HepG2 (cell line): ENCODE data around the gene PPHLN1. TPM values are rescaled to one million over a fixed set of nuclear protein-coding genes. Genes with fewer than 3 reads are reported as not detected.

ENCODE experiments used
- ARHGAP35 ChIP-seq: sonication (generic); formaldehyde crosslinking; IDR thresholded peaks from 2 replicates; pipeline ENCODE4 v1.9.0; 2022; ENCODE audit warnings: mild to moderate bottlenecking, inconsistent platforms, moderate library complexity, missing genetic modification reagents, borderline replicate concordance
- GABPA ChIP-seq, 2 experiments: IDR thresholded peaks; 2 replicates each; pipeline ENCODE4 v1.6.1; 2011 to 2016; ENCODE audit warnings: low read depth in 2 of 2, low read length in 1 of 2, missing biosample characterization in 1 of 2, missing genetic modification characterization in 1 of 2
- HNRNPL ChIP-seq: fragments of 200-400 bp; formaldehyde crosslinking; IDR thresholded peaks from 2 replicates; pipeline ENCODE4 v1.6.1; 2017; ENCODE audit warnings: mild to moderate bottlenecking, low read depth, low read length
- KMT2B ChIP-seq: IDR thresholded peaks from 2 replicates; pipeline ENCODE4 v1.6.1; 2016; ENCODE audit warnings: missing genetic modification reagents, missing compliant biosample characterization
- MAF1 ChIP-seq: sonication (generic); formaldehyde crosslinking; IDR thresholded peaks from 2 replicates; pipeline ENCODE4 v1.5.0; 2020; ENCODE audit warnings: missing genetic modification reagents, borderline replicate concordance
- NKX3-1 ChIP-seq: sonication (generic); formaldehyde crosslinking; IDR thresholded peaks from 2 replicates; pipeline ENCODE4 v1.5.0; 2020; ENCODE audit warnings: missing genetic modification reagents
- PRPF4 ChIP-seq: fragments of 200-400 bp; formaldehyde crosslinking; IDR thresholded peaks from 2 replicates; pipeline ENCODE4 v1.6.1; 2016; ENCODE audit warnings: low read length, low read depth; ENCODE audit not compliant: poor library complexity, severe bottlenecking
- SOX6 ChIP-seq, 2 experiments: fragments of 450-650 bp in 1 of 2; sonication (generic) in 1 of 2; formaldehyde crosslinking in 1 of 2; IDR thresholded peaks; 2 replicates each; pipeline versions ENCODE4 v1.4.0 to v1.6.1; 2017 to 2020; ENCODE audit warnings: antibody characterized with exemption in 1 of 2, mild to moderate bottlenecking in 1 of 2, missing genetic modification reagents in 1 of 2
- SP4 ChIP-seq: sonication (generic); formaldehyde crosslinking; IDR thresholded peaks from 2 replicates; pipeline ENCODE4 v1.8.1; 2023; ENCODE audit warnings: mild to moderate bottlenecking, missing genetic modification reagents
- SRF ChIP-seq: IDR thresholded peaks from 2 replicates; pipeline ENCODE4 v1.6.1; 2011; ENCODE audit warnings: mild to moderate bottlenecking, low read depth, low read length, moderate library complexity
- ZKSCAN5 ChIP-seq: sonication (generic); formaldehyde crosslinking; IDR thresholded peaks from 2 replicates; pipeline ENCODE4 v1.5.1; 2020; ENCODE audit warnings: mild to moderate bottlenecking, missing genetic modification reagents
- ZNF572 ChIP-seq: sonication (generic); formaldehyde crosslinking; IDR thresholded peaks from 2 replicates; pipeline ENCODE4 v1.5.1; 2020; ENCODE audit warnings: mild to moderate bottlenecking, missing genetic modification reagents
- polyA plus RNA-seq, 8 experiments: library from polyadenylated mRNA; depleted of rRNA in 3 of 8; stranded (reverse) in 7 of 8; unstranded in 1 of 8; fragments of >200 nt; fragmentation: Illumina TruSeq in 4 of 8; extraction: Trizol in 4 of 8; gene quantifications; 2 replicates each; pipeline versions ENCODE4 v1.2.1 to v1.2.3, GENCODE V29; 2011 to 2016; ENCODE audit warnings: low read depth in 4 of 8, missing spikeins in 1 of 8, mixed read lengths in 1 of 8; ENCODE audit not compliant: insufficient read depth in 1 of 8
- total RNA-seq, 5 experiments: library from RNA; depleted of rRNA; stranded (reverse); fragments of >200 nt; fragmentation: Illumina TruSeq; extraction: Trizol; gene quantifications; 2 replicates each; pipeline ENCODE4 v1.2.3, GENCODE V29; 2016; ENCODE audit warnings: low read depth in 1 of 5
- TF ChIP-seq, protein P1 (sequence below): sonication (generic); formaldehyde crosslinking; IDR thresholded peaks from 2 replicates; pipeline ENCODE4 v1.4.0; 2020; ENCODE audit warnings: missing genetic modification reagents
- TF ChIP-seq, protein P2 (sequence below): sonication (generic); formaldehyde crosslinking; IDR thresholded peaks from 2 replicates; pipeline ENCODE4 v1.5.0; 2020; ENCODE audit warnings: missing genetic modification reagents
- TF ChIP-seq, protein P3 (sequence below): sonication (generic); formaldehyde crosslinking; IDR thresholded peaks from 2 replicates; pipeline ENCODE4 v1.4.0; 2020; ENCODE audit warnings: missing genetic modification reagents, borderline replicate concordance
- TF ChIP-seq, protein P4 (sequence below): sonication (generic); formaldehyde crosslinking; IDR thresholded peaks from 2 replicates; pipeline ENCODE4 v1.4.0; 2020; ENCODE audit warnings: mild to moderate bottlenecking, missing genetic modification reagents
- TF ChIP-seq, protein P5 (sequence below): sonication (generic); formaldehyde crosslinking; IDR thresholded peaks from 2 replicates; pipeline ENCODE4 v1.5.0; 2020; ENCODE audit warnings: missing genetic modification reagents
- TF ChIP-seq, protein P6 (sequence below): sonication (generic); formaldehyde crosslinking; IDR thresholded peaks from 2 replicates; pipeline ENCODE4 v1.5.1; 2020; ENCODE audit warnings: missing genetic modification reagents, mild to moderate bottlenecking, borderline replicate concordance

PPHLN1 gene
- total and polyA plus RNA-seq, 2 of the 13 experiments (the other 11 are each of a cell fraction or from before 2014, with no cell fraction given): 43.4 to 66.0 TPM

DNA sequence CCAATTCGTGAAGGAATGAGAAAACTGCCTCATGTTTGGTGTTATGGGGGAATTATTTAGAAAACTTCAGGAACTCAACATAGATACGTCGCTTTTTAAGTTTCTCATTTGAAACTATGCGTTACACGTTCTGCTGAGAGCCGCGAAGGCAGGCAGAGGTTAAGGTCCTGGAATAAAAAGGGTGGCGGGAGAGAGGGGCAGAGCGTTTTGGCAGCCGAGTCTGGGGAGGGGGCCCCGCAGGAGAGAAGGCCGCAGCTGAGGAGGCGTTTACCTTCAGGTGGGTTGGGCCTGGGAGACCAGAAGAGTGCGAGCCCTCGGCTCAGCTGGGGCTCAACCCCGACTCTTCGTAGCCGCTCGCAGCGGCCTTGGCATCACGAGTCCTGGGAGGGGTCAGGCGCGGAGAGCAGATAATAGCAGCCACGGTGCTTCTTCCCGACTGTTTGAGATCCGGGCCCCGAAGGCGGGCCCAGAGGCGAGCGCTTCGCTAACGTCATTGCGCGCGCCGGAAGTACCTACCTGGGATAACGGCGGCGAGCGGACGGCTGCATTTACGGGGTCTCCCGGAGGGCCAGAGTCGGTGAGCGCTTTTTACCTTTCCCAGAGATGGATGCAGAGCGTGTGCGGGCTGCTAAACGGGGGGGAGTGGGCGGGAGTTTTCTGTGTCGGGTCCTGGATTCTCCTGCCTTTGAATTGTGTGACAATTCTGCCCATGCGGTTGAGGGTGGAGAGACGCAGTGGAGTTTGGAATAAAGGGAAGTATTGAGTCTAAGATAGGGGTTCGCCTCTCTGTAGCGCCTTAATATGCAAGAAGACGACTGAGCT is at the start of gene PPHLN1, which contains the start of gene ZCRB1 (continued):
- TF ChIP-seq, protein P1, sequence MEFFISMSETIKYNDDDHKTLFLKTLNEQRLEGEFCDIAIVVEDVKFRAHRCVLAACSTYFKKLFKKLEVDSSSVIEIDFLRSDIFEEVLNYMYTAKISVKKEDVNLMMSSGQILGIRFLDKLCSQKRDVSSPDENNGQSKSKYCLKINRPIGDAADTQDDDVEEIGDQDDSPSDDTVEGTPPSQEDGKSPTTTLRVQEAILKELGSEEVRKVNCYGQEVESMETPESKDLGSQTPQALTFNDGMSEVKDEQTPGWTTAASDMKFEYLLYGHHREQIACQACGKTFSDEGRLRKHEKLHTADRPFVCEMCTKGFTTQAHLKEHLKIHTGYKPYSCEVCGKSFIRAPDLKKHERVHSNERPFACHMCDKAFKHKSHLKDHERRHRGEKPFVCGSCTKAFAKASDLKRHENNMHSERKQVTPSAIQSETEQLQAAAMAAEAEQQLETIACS: peak; percentile 34; the same call in 1 of the 2 replicates
- TF ChIP-seq SP4 (CRISPR knock-in tag) (peak; percentile 58; the same call in 1 of the 2 replicates), GABPA (IDR thresholded peaks at IDR 0.05; ENCODE audit: low read depth, low read length) (peak; percentile 68), GABPA (CRISPR knock-in tag; IDR thresholded peaks at IDR 0.05; ENCODE audit: low read depth) (peak; percentile 92), ZNF572 (CRISPR knock-in tag) (no peak), ARHGAP35 (0 out of 2 replicates have a peak, but pooled peaks have one; percentile 33), MAF1 (CRISPR knock-in tag) (0 out of 2 replicates have a peak, but pooled peaks have one; percentile 59), KMT2B (CRISPR knock-in tag) (peak; percentile 97), NKX3-1 (CRISPR knock-in tag) (0 out of 2 replicates have a peak, but pooled peaks have one; percentile 43), SRF (peak; percentile 39; the same call in 1 of the 2 replicates), ZKSCAN5 (no peak), HNRNPL (0 out of 2 replicates have a peak, but pooled peaks have one; percentile 53), SOX6 (IDR thresholded peaks at IDR 0.05) (no peak), SOX6 (CRISPR knock-in tag; IDR thresholded peaks at IDR 0.05) (peak; percentile 58), PRPF4 (no peak)
- TF ChIP-seq, protein P2, sequence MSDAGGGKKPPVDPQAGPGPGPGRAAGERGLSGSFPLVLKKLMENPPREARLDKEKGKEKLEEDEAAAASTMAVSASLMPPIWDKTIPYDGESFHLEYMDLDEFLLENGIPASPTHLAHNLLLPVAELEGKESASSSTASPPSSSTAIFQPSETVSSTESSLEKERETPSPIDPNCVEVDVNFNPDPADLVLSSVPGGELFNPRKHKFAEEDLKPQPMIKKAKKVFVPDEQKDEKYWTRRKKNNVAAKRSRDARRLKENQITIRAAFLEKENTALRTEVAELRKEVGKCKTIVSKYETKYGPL (CRISPR knock-in tag): no peak
- TF ChIP-seq, protein P3, sequence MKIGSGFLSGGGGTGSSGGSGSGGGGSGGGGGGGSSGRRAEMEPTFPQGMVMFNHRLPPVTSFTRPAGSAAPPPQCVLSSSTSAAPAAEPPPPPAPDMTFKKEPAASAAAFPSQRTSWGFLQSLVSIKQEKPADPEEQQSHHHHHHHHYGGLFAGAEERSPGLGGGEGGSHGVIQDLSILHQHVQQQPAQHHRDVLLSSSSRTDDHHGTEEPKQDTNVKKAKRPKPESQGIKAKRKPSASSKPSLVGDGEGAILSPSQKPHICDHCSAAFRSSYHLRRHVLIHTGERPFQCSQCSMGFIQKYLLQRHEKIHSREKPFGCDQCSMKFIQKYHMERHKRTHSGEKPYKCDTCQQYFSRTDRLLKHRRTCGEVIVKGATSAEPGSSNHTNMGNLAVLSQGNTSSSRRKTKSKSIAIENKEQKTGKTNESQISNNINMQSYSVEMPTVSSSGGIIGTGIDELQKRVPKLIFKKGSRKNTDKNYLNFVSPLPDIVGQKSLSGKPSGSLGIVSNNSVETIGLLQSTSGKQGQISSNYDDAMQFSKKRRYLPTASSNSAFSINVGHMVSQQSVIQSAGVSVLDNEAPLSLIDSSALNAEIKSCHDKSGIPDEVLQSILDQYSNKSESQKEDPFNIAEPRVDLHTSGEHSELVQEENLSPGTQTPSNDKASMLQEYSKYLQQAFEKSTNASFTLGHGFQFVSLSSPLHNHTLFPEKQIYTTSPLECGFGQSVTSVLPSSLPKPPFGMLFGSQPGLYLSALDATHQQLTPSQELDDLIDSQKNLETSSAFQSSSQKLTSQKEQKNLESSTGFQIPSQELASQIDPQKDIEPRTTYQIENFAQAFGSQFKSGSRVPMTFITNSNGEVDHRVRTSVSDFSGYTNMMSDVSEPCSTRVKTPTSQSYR (CRISPR knock-in tag): no peak
- TF ChIP-seq, protein P4, sequence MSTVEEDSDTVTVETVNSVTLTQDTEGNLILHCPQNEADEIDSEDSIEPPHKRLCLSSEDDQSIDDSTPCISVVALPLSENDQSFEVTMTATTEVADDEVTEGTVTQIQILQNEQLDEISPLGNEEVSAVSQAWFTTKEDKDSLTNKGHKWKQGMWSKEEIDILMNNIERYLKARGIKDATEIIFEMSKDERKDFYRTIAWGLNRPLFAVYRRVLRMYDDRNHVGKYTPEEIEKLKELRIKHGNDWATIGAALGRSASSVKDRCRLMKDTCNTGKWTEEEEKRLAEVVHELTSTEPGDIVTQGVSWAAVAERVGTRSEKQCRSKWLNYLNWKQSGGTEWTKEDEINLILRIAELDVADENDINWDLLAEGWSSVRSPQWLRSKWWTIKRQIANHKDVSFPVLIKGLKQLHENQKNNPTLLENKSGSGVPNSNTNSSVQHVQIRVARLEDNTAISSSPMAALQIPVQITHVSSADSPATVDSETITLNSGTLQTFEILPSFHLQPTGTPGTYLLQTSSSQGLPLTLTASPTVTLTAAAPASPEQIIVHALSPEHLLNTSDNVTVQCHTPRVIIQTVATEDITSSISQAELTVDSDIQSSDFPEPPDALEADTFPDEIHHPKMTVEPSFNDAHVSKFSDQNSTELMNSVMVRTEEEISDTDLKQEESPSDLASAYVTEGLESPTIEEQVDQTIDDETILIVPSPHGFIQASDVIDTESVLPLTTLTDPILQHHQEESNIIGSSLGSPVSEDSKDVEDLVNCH (CRISPR knock-in tag): no peak
- TF ChIP-seq, protein P5, sequence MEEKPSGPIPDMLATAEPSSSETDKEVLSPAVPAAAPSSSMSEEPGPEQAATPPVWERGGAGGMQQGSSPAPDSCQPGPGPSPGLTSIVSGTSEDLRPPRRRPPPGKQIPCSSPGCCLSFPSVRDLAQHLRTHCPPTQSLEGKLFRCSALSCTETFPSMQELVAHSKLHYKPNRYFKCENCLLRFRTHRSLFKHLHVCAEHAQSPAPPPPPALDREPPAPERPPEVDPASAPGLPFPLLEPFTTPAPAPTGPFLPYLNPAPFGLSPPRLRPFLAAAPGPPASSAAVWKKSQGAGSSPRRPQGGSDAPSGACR (CRISPR knock-in tag): no peak
- TF ChIP-seq, protein P6, sequence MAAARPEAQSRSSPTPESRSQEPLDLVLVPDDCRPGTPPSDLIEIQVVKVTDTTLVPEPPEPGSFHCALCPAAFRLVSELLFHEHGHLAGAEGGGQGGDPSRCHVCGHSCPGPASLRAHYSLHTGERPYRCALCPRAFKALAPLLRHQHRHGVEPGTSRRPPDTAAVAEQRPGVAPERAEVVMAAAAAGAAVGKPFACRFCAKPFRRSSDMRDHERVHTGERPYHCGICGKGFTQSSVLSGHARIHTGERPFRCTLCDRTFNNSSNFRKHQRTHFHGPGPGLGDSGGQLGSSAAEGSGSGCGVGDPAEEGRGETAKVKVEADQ: peak; percentile 100
